Stimulated activated CD4-positive, alpha-beta T cell treated with anti-CD3 and anti-CD28 coated beads, TNF-alpha, amount 100 ng/mL, for 1 hour (primary cell): ENCODE results near the gene SCIN.
"Not testable (repeated sequence)": the region's sequence is repeated elsewhere in the genome, so short reads cannot be mapped to it uniquely, and the experiment has no call there.

Source experiments
- DNase-seq, 3 donors: peaks; one replicate each; pipeline ENCODE4 v3.0.0-alpha.2; 2020; ENCODE audit warnings: low read depth in 3 of 3, low spot score in 1 of 3

Gene SCIN

GRCh38 chr7:12570534-12571461 is at the start of gene SCIN:
TSS of gene SCIN (plus strand) at chr7:12570720. CDS start at chr7:12570787, 67 bp downstream.
- peak in 1 of 3 donors; percentile 3 for DNase-seq

DNA sequence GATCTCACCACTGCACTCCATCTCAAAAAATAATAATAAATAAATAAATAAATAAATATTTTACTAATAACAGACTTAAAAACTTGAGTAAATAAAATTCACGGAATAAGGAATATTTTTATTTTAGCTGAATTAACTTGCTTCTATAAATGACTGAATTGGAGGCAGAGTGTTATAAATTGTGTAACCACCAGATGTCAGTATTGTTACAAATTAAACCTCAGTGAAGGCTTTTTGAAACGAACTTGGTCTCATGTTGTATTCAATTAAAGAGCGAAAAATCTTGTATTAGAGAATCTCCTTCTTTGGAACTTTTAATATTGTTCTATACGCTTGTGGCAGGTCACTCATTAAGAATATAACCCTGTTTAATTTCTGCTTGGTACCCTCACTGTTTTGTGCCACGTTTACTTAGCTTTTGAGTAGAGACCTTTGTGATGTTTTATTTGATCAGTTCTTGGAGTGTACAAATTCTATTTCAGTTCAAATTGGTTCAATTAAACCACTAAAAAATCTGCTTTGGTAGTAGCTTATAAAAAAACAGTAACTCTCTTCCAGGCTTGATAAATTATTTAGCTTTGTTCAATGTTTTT is 45.6 kb upstream of the SCIN start:
- no peak for DNase-seq

DNA sequence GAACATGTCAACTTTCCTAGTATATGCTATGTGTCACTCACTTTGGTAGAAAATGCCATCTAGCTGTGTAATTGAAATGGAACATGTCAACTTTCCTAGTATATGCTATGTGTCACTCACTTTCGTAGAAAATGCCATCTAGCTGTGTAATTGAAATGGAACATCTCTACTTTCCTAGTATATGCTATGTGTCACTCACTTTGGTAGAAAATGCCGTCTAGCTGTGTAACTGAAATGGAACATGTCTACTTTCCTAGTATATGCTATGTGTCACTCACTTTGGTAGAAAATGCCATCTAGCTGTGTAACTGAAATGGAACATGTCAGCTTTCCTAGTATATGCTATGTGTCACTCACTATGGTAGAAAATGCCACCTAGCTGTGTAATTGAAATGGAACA is 43.8 kb upstream of the SCIN start:
- not testable (repeated sequence) for DNase-seq

- not testable (repeated sequence) for DNase-seq
These were observed 42.9 kb upstream of the SCIN start for GRCh38 chr7:12527670-12528069.

GRCh38 chr7:12529971-12530710 is 40.4 kb upstream of the SCIN start:
- DNase-seq: no peak

DNA sequence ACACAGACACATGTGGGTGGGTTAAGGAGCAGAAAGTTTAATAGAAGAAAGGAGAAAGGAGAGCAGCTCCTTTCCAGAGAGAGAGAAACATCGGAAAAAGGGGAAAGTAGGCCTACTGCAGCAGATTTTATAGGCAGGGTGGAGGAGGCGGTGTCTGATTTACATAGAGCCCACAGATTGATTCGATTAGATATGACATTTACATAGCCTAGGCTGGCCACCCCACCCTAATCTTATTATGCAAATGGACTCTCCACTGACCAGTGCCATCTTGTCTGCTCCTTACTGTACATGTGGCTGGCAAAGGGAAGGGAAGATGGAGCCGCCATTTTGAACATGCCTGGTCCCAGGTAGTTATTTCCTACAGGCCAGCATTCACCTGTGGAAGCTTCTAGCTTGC is 38.7 kb upstream of the SCIN start:
- no peak for DNase-seq

DNA sequence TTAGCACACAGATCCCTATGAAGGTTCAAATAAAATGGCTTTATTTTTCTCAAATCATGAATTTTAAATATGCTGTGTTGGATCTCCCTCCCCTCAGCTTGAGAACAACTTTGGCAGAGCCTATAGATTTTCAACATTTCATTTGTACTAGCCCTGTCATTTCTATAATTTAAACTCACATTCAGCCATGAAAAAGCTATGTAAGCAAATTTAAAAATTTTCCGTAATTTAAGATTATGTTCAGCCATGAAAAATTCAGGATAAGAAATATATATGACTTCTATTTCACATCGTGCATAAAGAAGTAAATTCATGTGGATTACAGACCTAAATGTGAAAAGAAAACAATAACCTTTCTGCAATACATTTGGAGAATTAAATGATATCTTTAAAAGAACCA is 36.5 kb upstream of the SCIN start:
- DNase-seq: no peak

- no peak for DNase-seq
These were observed 30.8 kb upstream of the SCIN start for GRCh38 chr7:12539681-12540080.

GRCh38 chr7:12540850-12541249 is 29.7 kb upstream of the SCIN start:
- no peak for DNase-seq

DNA sequence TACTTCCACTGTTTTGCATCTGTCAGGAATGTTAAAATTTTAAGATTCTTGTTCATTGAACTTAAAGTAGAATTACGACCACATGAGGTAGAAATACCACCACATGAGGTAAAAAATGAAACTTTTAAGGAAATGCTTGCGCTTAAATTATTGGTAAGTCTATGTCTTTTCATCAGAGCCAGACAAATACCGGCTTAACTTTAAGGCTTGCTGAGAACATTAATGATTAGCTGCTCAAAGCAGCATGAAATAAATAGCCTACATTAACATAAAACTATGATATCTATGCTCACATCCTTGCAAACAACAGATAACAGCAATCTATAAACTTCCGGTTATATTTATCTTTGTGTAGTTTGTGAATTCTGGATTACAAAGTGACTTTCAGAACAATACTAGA is 26.9 kb upstream of the SCIN start:
- DNase-seq: no peak

- DNase-seq: no peak
These were observed 21.4 kb upstream of the SCIN start for GRCh38 chr7:12549106-12549505.

- no peak for DNase-seq
These were observed 19.6 kb upstream of the SCIN start for GRCh38 chr7:12550956-12551355.

GRCh38 chr7:12552876-12553275 is 17.6 kb upstream of the SCIN start:
- no peak for DNase-seq

- DNase-seq: no peak
These were observed 17.1 kb upstream of the SCIN start for GRCh38 chr7:12553416-12553815.

DNA sequence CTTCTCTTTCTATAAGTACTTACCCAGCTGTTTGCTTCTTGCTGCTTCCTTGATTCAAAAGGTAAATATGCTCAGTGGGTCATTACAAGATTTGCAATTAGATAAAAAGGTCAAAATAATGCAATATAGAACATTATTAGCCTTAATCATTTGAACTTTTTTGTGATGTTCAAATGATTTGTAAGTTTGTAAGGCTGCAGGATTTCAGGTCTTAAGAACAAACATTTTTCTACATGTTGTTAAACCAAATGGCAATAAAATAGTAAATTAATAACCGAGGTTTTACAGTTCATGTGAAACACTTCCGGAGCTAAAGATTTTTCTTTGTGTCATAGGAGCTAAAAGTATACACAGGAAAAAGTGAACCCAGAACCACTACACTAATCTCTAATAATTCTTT is 16.2 kb upstream of the SCIN start:
- DNase-seq: no peak

- DNase-seq: no peak
These were observed 15.6 kb upstream of the SCIN start for GRCh38 chr7:12554872-12555271.

- DNase-seq: not testable (repeated sequence)
These were observed 14.8 kb upstream of the SCIN start for GRCh38 chr7:12555695-12556094.

- not testable (repeated sequence) for DNase-seq
These were observed 14.3 kb upstream of the SCIN start for GRCh38 chr7:12556139-12556792.

DNA sequence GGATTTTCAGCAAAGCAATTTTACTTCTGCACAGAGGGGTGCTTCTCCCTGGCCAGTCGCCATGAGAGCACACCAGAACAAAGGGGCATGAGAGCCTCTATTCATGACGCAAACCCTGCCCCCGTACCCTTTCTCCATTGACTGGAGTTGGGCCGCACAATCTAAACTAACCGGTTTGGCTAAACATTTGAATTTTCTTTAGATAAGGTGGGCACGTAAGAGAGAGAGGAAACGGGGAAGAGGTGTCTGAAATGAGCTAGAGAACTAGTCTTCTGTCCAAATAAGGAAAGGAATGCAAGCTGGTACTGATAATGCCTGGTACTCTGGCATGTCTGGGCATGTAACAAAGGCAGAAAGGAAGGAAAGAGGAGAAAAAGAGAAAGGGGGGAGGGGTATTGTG is 13.2 kb upstream of the SCIN start:
- DNase-seq: no peak

GRCh38 chr7:12564996-12565764 is 5.3 kb upstream of the SCIN start:
- no peak for DNase-seq

- no peak for DNase-seq
These were observed 4.6 kb upstream of the SCIN start for GRCh38 chr7:12565873-12566272.
